Esophagus muscularis mucosa (tissue), 4 donors: ENCODE data around the gene ZNF784. TPM values are rescaled to one million over a fixed set of nuclear protein-coding genes. Genes with fewer than 3 reads are reported as not detected.

Experiments
- DNase-seq: peaks from one replicate; pipeline ENCODE4 v3.0.0-alpha.2; 2017; ENCODE audit errors: extremely low spot score
- H3K27ac ChIP-seq, 4 donors: fragments of 200-600 bp; sonication (generic); replicated peaks in 1 of 4; 1 replicate in 3 of 4; 2 replicates in 1 of 4; pipeline ENCODE4 v1.5.1; 2016 to 2019; ENCODE audit warnings: mild to moderate bottlenecking in 1 of 4
- H3K27me3 ChIP-seq, 4 donors: fragments of 200-600 bp; sonication (generic); one replicate each; pipeline versions ENCODE4 v1.5.1 to v1.6.0; 2016 to 2019
- H3K36me3 ChIP-seq, 4 donors: fragments of 200-600 bp; sonication (generic); one replicate each; pipeline ENCODE4 v1.5.1; 2016 to 2019
- H3K4me1 ChIP-seq, 4 donors: fragments of 200-600 bp; sonication (generic); one replicate each; pipeline ENCODE4 v1.5.1; 2016 to 2019
- H3K4me3 ChIP-seq, 4 donors: fragments of 200-600 bp; sonication (generic); 1 replicate in 2 of 4; 2 replicates in 2 of 4; pipeline ENCODE4 v1.5.1; 2016 to 2019; ENCODE audit warnings: mild to moderate bottlenecking in 4 of 4, moderate library complexity in 1 of 4
- H3K9me3 ChIP-seq, 4 donors: fragments of 200-600 bp; sonication (generic); 1 replicate in 3 of 4; 2 replicates in 1 of 4; pipeline ENCODE4 v1.5.1; 2016 to 2019
- EP300 ChIP-seq: sonication (generic); formaldehyde crosslinking; IDR thresholded peaks from one replicate; pipeline ENCODE4 v1.6.1; 2017; ENCODE audit warnings: antibody characterized with exemption
- POLR2A ChIP-seq: fragments of 450-650 bp; IDR thresholded peaks from one replicate; pipeline ENCODE4 v1.6.1; 2017; ENCODE audit warnings: antibody characterized with exemption, moderate library complexity, mild to moderate bottlenecking, low read depth
- POLR2AphosphoS5 ChIP-seq, 2 donors: sonication (generic); formaldehyde crosslinking; IDR thresholded peaks; one replicate each; pipeline ENCODE4 v1.6.1; 2017; ENCODE audit warnings: antibody characterized with exemption in 2 of 2
- WGBS: methylation state at CpG from one replicate; pipeline ENCODE4 v1.1.5; 2018; 5-methylcytosine and 5-hydroxymethylcytosine counted together
- intact Hi-C: fragments of 100-400 bp; cut with DNase I; formaldehyde crosslinking; loops from one replicate; pipeline ENCODE4 v1.15.1; 2023
- total RNA-seq, 4 donors: library from RNA; depleted of rRNA; stranded (reverse); fragments of >200 nt; gene quantifications; one replicate each; pipeline versions ENCODE4 v1.1.0 to v1.2.1, GENCODE V29; 2016
- TF ChIP-seq, protein P1 (sequence below), 3 experiments: fragments of 200-600 bp in 2 of 3; fragments of 450-650 bp in 1 of 3; sonication (generic) in 2 of 3; IDR thresholded peaks; one replicate each; pipeline ENCODE4 v1.5.1; 2017 to 2019; ENCODE audit warnings: antibody characterized with exemption in 3 of 3, mild to moderate bottlenecking in 2 of 3, moderate library complexity in 1 of 3

The ZNF784 gene
- total RNA-seq, 4 donors from 2014 or later = 2.5 to 6.3 (median 4.0) TPM

DNA sequence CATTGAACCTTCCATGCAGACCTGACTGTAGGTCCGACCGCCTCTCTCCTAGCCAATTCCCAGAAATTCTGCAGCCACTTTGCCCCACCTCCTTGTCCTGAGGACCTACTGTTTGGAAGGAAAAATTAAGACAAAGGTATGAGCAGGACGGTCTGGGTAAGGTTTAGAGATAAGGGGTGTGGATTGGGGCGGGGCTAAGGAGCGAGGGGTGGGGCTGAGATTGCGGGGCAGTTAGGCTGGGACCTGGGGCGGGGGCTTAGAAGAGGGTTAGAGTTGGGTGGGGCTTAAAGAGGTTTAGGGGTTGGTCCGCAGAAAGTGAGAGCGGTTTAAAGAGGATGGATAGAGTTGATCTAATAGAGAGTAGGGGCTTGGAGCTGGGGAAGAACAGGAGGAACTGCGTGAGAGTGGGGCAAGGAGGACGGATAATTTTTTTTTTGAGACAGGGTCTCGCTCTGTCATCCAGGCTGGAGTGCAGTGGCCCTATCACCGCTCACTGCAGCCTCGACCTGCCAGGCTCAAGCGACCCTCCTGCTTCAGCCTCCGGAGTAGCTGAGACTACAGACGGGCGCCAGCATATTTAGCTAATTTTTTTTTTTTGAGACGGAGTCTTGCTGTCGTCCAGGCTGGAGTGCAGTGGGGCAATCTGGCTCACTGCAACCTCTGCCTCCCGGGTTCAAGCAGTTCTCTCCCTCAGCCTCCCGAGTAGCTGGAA, 20.6 kb downstream of the ZNF784 start:
- no peak for DNase-seq
- peaks cover 0 to 15% (median 8%) of the 10 kb centered on the region in 4 donors for H3K36me3 ChIP-seq
- intact Hi-C loops = no loop called here
- peak overlapping the region in 2 of 4 donors; percentile 69 to 87 for H3K4me3 ChIP-seq
- peaks cover 29 to 70% (median 52%) of the 10 kb centered on the region in 4 donors for H3K4me1 ChIP-seq
- H3K9me3 ChIP-seq = no peaks in the 10 kb centered on the region
- no peak for TF ChIP-seq EP300
- no peak for TF ChIP-seq POLR2A
- no peak for TF ChIP-seq POLR2AphosphoS5 (IDR thresholded peaks at IDR 0.05)
- TF ChIP-seq, protein P1, sequence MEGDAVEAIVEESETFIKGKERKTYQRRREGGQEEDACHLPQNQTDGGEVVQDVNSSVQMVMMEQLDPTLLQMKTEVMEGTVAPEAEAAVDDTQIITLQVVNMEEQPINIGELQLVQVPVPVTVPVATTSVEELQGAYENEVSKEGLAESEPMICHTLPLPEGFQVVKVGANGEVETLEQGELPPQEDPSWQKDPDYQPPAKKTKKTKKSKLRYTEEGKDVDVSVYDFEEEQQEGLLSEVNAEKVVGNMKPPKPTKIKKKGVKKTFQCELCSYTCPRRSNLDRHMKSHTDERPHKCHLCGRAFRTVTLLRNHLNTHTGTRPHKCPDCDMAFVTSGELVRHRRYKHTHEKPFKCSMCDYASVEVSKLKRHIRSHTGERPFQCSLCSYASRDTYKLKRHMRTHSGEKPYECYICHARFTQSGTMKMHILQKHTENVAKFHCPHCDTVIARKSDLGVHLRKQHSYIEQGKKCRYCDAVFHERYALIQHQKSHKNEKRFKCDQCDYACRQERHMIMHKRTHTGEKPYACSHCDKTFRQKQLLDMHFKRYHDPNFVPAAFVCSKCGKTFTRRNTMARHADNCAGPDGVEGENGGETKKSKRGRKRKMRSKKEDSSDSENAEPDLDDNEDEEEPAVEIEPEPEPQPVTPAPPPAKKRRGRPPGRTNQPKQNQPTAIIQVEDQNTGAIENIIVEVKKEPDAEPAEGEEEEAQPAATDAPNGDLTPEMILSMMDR (IDR thresholded peaks at IDR 0.05) = no peak
- 75% methylated on average over 22 of the region's 22 CpGs for WGBS
- H3K27ac ChIP-seq = peak overlapping the region; percentile 89 to 99 (median 96)
- H3K27me3 ChIP-seq = no peaks in the 10 kb centered on the region

DNA sequence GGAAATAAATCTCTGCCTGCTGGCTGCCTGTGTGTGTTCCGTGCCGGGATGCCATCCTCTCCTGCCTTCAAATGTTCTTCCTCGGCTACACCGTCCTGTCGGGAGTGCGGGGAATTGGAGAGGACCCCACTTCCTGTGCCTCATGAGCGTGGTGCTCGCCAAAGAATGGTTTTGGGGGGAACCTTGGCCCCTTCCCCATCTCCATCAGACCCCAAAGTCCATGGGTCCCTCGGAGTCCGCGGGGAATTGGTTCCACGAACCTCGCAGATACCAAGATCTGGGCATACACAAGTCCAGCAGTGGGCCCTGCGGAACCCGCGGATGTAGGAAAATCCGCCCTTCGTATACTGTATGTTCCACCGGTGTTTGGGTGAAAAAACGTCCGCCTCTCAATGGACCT, 21.3 kb downstream of the ZNF784 start:
- H3K27me3 ChIP-seq = no peaks in the 10 kb centered on the region
- peaks cover 0 to 15% (median 8%) of the 10 kb centered on the region in 4 donors for H3K36me3 ChIP-seq
- intact Hi-C loops = no loop called here
- WGBS = 91% methylated on average over 21 of the region's 21 CpGs
- TF ChIP-seq EP300 (no peak), POLR2AphosphoS5 (IDR thresholded peaks at IDR 0.05) (no peak), POLR2A (no peak)
- TF ChIP-seq, protein P1 (IDR thresholded peaks at IDR 0.05) = no peak
- no peak overlapping the region for H3K27ac ChIP-seq
- DNase-seq = no peak
- peaks cover 32 to 71% (median 55%) of the 10 kb centered on the region in 4 donors for H3K4me1 ChIP-seq
- H3K9me3 ChIP-seq = no peaks in the 10 kb centered on the region
- H3K4me3 ChIP-seq = no peak overlapping the region

DNA sequence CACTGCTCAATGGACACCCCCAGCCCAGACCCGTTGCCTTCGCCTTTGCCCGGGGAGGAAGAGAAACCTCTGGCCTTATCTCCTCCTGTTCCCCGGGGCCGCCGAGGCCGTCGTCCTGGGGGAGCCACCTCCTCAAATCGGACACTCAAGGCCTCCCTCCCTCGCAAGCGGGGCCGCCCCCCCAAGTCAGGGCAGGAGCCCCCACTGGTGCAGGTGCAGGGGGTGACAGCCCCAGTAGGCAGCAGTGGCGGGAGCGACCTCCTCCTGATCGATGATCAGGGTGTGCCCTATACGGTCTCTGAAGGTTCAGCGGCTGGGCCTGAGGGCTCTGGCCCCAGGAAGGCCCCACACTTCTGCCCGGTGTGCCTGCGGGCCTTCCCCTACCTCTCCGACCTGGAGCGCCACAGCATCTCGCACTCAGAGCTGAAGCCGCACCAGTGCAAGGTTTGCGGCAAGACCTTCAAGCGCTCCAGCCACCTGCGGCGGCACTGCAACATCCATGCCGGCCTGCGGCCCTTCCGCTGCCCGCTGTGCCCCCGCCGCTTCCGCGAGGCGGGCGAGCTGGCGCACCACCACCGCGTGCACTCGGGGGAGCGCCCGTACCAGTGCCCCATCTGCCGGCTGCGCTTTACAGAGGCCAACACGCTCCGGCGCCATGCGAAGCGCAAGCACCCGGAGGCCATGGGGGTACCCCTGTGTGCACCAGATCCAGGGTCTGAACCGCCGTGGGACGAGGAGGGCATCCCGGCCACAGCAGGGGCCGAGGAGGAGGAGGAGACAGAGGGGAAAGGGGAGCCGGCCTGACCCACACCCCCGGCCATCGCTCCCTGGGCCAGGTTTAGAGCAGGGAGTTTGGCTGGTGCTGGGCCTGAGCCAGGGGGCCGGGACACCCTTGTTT, 22.0 kb downstream of the ZNF784 start:
- H3K36me3 ChIP-seq = peaks cover 2 to 17% (median 7%) of the 10 kb centered on the region in 4 donors
- H3K4me1 ChIP-seq = peaks cover 29 to 64% (median 48%) of the 10 kb centered on the region in 4 donors
- no peaks in the 10 kb centered on the region for H3K27me3 ChIP-seq
- DNase-seq = no peak
- H3K9me3 ChIP-seq = no peaks in the 10 kb centered on the region
- intact Hi-C loops = no loop called here
- WGBS = 91% methylated on average over 34 of the region's 60 CpGs
- peak overlapping the region in 2 of 4 donors; percentile 97 to 98 for H3K27ac ChIP-seq
- TF ChIP-seq, protein P1 (IDR thresholded peaks at IDR 0.05) = no peak
- TF ChIP-seq POLR2AphosphoS5 (IDR thresholded peaks at IDR 0.05) (no peak), EP300 (no peak), POLR2A (no peak)
- H3K4me3 ChIP-seq = no peak overlapping the region

DNA sequence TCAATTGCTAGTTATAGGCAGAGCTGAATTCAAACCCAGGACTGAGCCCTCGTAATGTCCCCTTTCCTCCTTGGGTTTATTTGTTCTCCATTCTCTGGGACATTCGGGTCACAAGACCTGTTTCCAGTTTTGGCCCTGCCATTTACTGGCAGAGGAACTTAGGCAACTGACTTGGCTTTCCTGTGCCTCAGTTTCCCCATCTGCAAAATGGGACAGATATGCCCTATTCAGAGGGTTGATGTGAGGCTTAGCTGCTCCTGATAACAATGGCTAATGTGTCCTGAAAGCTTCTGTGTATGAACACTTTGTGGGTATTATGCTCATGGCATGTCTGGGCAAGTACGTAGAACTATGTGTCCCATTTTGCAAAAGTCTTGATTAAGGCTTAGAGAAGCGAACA, 23.3 kb downstream of the ZNF784 start:
- no peaks in the 10 kb centered on the region for H3K9me3 ChIP-seq
- no peak for DNase-seq
- H3K4me3 ChIP-seq = peak overlapping the region; percentile 72 to 87 (median 84)
- 67% methylated on average over 4 of the region's 4 CpGs for WGBS
- peaks cover 8 to 25% (median 19%) of the 10 kb centered on the region in 4 donors for H3K36me3 ChIP-seq
- peak overlapping the region; percentile 95 to 98 (median 96) for H3K27ac ChIP-seq
- TF ChIP-seq POLR2AphosphoS5 (IDR thresholded peaks at IDR 0.05) (no peak), EP300 (no peak), POLR2A (no peak)
- TF ChIP-seq, protein P1 (IDR thresholded peaks at IDR 0.05) = no peak
- intact Hi-C loops = no loop called here
- H3K27me3 ChIP-seq = no peaks in the 10 kb centered on the region
- peaks cover 20 to 52% (median 35%) of the 10 kb centered on the region in 4 donors for H3K4me1 ChIP-seq
